ENCODE results near the gene TBCD.
"Not testable (repeated sequence)": the region's sequence is repeated elsewhere in the genome, so short reads cannot be mapped to it uniquely, and the experiment has no call there.

Gene TBCD

GRCh38 chr17:82740906-82741759 lies 10.7 kb upstream of the TBCD start:
- in situ Hi-C loops (cut with MboI; ENCODE audit: low sequenced_read_pairs) = no loop called here
- no peak for DNase-seq (ENCODE audit: low spot score in 2 of 2)
- peaks cover 62% of the 10 kb centered on the region for H3K36me3 ChIP-seq (replicated peaks)
- H3K27me3 ChIP-seq (ENCODE audit: low read depth) = no peaks in the 10 kb centered on the region
- no peak overlapping the region for H3K4me3 ChIP-seq
- H3K4me1 ChIP-seq = peaks cover 23% of the 10 kb centered on the region
- peaks cover 16% of the 10 kb centered on the region for H3K9me3 ChIP-seq

- H3K36me3 ChIP-seq (replicated peaks) = peaks cover 50% of the 10 kb centered on the region
- DNase-seq (ENCODE audit: low spot score in 2 of 2) = no peak
- H3K9me3 ChIP-seq = peaks cover 28% of the 10 kb centered on the region
- H3K4me1 ChIP-seq = peaks cover 21% of the 10 kb centered on the region
- in situ Hi-C loops (cut with MboI; ENCODE audit: low sequenced_read_pairs) = no loop called here
- H3K4me3 ChIP-seq = no peak overlapping the region
- H3K27me3 ChIP-seq (ENCODE audit: low read depth) = no peaks in the 10 kb centered on the region
These were observed 8.3 kb upstream of the TBCD start for GRCh38 chr17:82743344-82744219.

- H3K4me3 ChIP-seq; H3K27me3 ChIP-seq (ENCODE audit: low read depth); in situ Hi-C loops (cut with MboI; ENCODE audit: low sequenced_read_pairs): not testable (repeated sequence)
- peak; percentile 85 to 86 for DNase-seq (ENCODE audit: low spot score in 2 of 2)
- Histone ChIP-seq H3K36me3 (replicated peaks) (peaks cover 46% of the 10 kb centered on the region), H3K9me3 (peaks cover 25% of the 10 kb centered on the region), H3K4me1 (peaks cover 21% of the 10 kb centered on the region)
These were observed 7.1 kb upstream of the TBCD start for GRCh38 chr17:82744736-82745135.

GRCh38 chr17:82745524-82745923 lies 6.3 kb upstream of the TBCD start:
- H3K36me3 ChIP-seq (replicated peaks) = peaks cover 38% of the 10 kb centered on the region
- H3K4me3 ChIP-seq = no peak overlapping the region
- peaks cover 21% of the 10 kb centered on the region for H3K4me1 ChIP-seq
- H3K9me3 ChIP-seq = peaks cover 22% of the 10 kb centered on the region
- in situ Hi-C loops (cut with MboI; ENCODE audit: low sequenced_read_pairs) = no loop called here
- peak in 1 of 2 experiments; percentile 14 for DNase-seq (ENCODE audit: low spot score in 2 of 2)
- no peaks in the 10 kb centered on the region for H3K27me3 ChIP-seq (ENCODE audit: low read depth)

- peaks cover 17% of the 10 kb centered on the region for H3K9me3 ChIP-seq
- H3K4me1 ChIP-seq = peaks cover 15% of the 10 kb centered on the region
- in situ Hi-C loops (cut with MboI; ENCODE audit: low sequenced_read_pairs) = no loop called here
- H3K4me3 ChIP-seq = no peak overlapping the region
- peaks cover 6% of the 10 kb centered on the region for H3K36me3 ChIP-seq (replicated peaks)
- DNase-seq (ENCODE audit: low spot score in 2 of 2) = no peak
- H3K27me3 ChIP-seq (ENCODE audit: low read depth) = no peaks in the 10 kb centered on the region
These were observed 3.1 kb upstream of the TBCD start for GRCh38 chr17:82748756-82749155.

- Histone ChIP-seq H3K4me1 (peaks cover 16% of the 10 kb centered on the region), H3K9me3 (peaks cover 16% of the 10 kb centered on the region), H3K27me3 (ENCODE audit: low read depth) (no peaks in the 10 kb centered on the region), H3K4me3 (no peak overlapping the region), H3K36me3 (replicated peaks) (peaks cover 5% of the 10 kb centered on the region)
- no peak for DNase-seq (ENCODE audit: low spot score in 2 of 2)
- in situ Hi-C loops (cut with MboI; ENCODE audit: low sequenced_read_pairs) = no loop called here
These were observed 1.5 kb upstream of the TBCD start for GRCh38 chr17:82750241-82750908.

GRCh38 chr17:82751171-82751570 lies 694 bp upstream of the TBCD start:
- DNase-seq (ENCODE audit: low spot score in 2 of 2) = no peak
- Histone ChIP-seq H3K4me1 (peaks cover 20% of the 10 kb centered on the region), H3K9me3 (peaks cover 12% of the 10 kb centered on the region), H3K27me3 (ENCODE audit: low read depth) (no peaks in the 10 kb centered on the region), H3K4me3 (no peak overlapping the region), H3K36me3 (replicated peaks) (peaks cover 9% of the 10 kb centered on the region)
- in situ Hi-C loops (cut with MboI; ENCODE audit: low sequenced_read_pairs) = no loop called here

- H3K4me3 ChIP-seq = peak overlapping the region; percentile 87
- DNase-seq (ENCODE audit: low spot score in 2 of 2) = peak in 1 of 2 experiments; percentile 30
- peaks cover 24% of the 10 kb centered on the region for H3K36me3 ChIP-seq (replicated peaks)
- no peaks in the 10 kb centered on the region for H3K27me3 ChIP-seq (ENCODE audit: low read depth)
- H3K9me3 ChIP-seq = peaks cover 4% of the 10 kb centered on the region
- in situ Hi-C loops (cut with MboI; ENCODE audit: low sequenced_read_pairs) = no loop called here
- peaks cover 22% of the 10 kb centered on the region for H3K4me1 ChIP-seq
These were observed 721 bp downstream of the TBCD start for GRCh38 chr17:82752371-82753200.

GRCh38 chr17:82753201-82753464 lies 1.3 kb downstream of the TBCD start:
- no peaks in the 10 kb centered on the region for H3K27me3 ChIP-seq (ENCODE audit: low read depth)
- in situ Hi-C loops (cut with MboI; ENCODE audit: low sequenced_read_pairs) = no loop called here
- peak in 1 of 2 experiments; percentile 46 for DNase-seq (ENCODE audit: low spot score in 2 of 2)
- H3K36me3 ChIP-seq (replicated peaks) = peaks cover 28% of the 10 kb centered on the region
- no peaks in the 10 kb centered on the region for H3K9me3 ChIP-seq
- H3K4me1 ChIP-seq = peaks cover 22% of the 10 kb centered on the region
- H3K4me3 ChIP-seq = peak overlapping the region; percentile 87

- H3K4me1 ChIP-seq = peaks cover 22% of the 10 kb centered on the region
- no peaks in the 10 kb centered on the region for H3K9me3 ChIP-seq
- peak; percentile 95 to 99 for DNase-seq (ENCODE audit: low spot score in 2 of 2)
- H3K27me3 ChIP-seq (ENCODE audit: low read depth) = no peaks in the 10 kb centered on the region
- H3K36me3 ChIP-seq (replicated peaks) = peaks cover 33% of the 10 kb centered on the region
- in situ Hi-C loops (cut with MboI; ENCODE audit: low sequenced_read_pairs) = no loop called here
- H3K4me3 ChIP-seq = peak overlapping the region; percentile 87
These were observed 2.7 kb downstream of the TBCD start for GRCh38 chr17:82754297-82755208.

GRCh38 chr17:82756166-82756565 lies 4.3 kb downstream of the TBCD start:
- H3K4me3 ChIP-seq = no peak overlapping the region
- no peaks in the 10 kb centered on the region for H3K9me3 ChIP-seq
- H3K27me3 ChIP-seq (ENCODE audit: low read depth) = no peaks in the 10 kb centered on the region
- DNase-seq (ENCODE audit: low spot score in 2 of 2) = no peak
- in situ Hi-C loops (cut with MboI; ENCODE audit: low sequenced_read_pairs) = no loop called here
- H3K36me3 ChIP-seq (replicated peaks) = peaks cover 48% of the 10 kb centered on the region
- H3K4me1 ChIP-seq = peaks cover 25% of the 10 kb centered on the region

- H3K27me3 ChIP-seq (ENCODE audit: low read depth) = no peaks in the 10 kb centered on the region
- peaks cover 84% of the 10 kb centered on the region for H3K36me3 ChIP-seq (replicated peaks)
- H3K4me1 ChIP-seq = 0 out of 2 replicates have a peak, but pooled peaks cover 2% of the 10 kb centered on the region
- in situ Hi-C loops (cut with MboI; ENCODE audit: low sequenced_read_pairs) = no loop called here
- H3K9me3 ChIP-seq = no peaks in the 10 kb centered on the region
- no peak overlapping the region for H3K4me3 ChIP-seq
- DNase-seq (ENCODE audit: low spot score in 2 of 2) = no peak
These were observed 13.5 kb downstream of the TBCD start for GRCh38 chr17:82765371-82765770.

All from HAP-1 (cell line).